Colonic mucosa (tissue), 4 donors: ENCODE results near the gene GAMT. TPM values are rescaled to one million over a fixed set of nuclear protein-coding genes. Genes with fewer than 3 reads are reported as not detected.
A peak's percentile ranks its signal among the peaks of the same experiment; 100 is the strongest.

Experiments used
- DNase-seq: peaks from one replicate; pipeline ENCODE4 v3.0.0-alpha.2; 2020
- H3K27ac ChIP-seq: fragments of 200-600 bp; one replicate; pipeline ENCODE4 v1.8.0; 2021
- H3K27me3 ChIP-seq: fragments of 200-600 bp; one replicate; pipeline ENCODE4 v1.8.0; 2021
- H3K36me3 ChIP-seq: fragments of 200-600 bp; one replicate; pipeline ENCODE4 v1.8.0; 2021
- H3K4me1 ChIP-seq: fragments of 200-600 bp; one replicate; pipeline ENCODE4 v1.8.0; 2021; ENCODE audit warnings: mild to moderate bottlenecking
- H3K4me3 ChIP-seq: fragments of 200-600 bp; one replicate; pipeline ENCODE4 v1.8.0; 2021
- H3K9ac ChIP-seq, 2 donors: one replicate each; pipeline ENCODE4 v1.7.0; 2013; ENCODE audit warnings: control low read depth in 2 of 2, low read depth in 2 of 2, low read length in 2 of 2
- H3K9me3 ChIP-seq: fragments of 200-600 bp; one replicate; pipeline ENCODE4 v1.8.0; 2021
- intact Hi-C: fragments of 100-400 bp; cut with DNase I; formaldehyde crosslinking; loops from one replicate; pipeline ENCODE4 v1.14.1; 2022
- total RNA-seq, 2 donors: library from RNA; stranded (reverse); fragmentation: NEBNext Ultra II Directional in 1 of 2; extraction: Animal tissue kit (Norgen Biotek cat#: 25700) in 1 of 2; gene quantifications; one replicate each; pipeline ENCODE4 v1.2.1, GENCODE V29; 2021
- TF ChIP-seq, protein P1 (sequence below): fragments of 200-600 bp; IDR thresholded peaks from one replicate; pipeline ENCODE4 v1.8.0; 2022; ENCODE audit warnings: antibody characterized with exemption, mild to moderate bottlenecking
- donor health status: healthy.
- donor health status: DM: no; HTN: no; CAD: no.
- donor health status: DM: no; HTN: no; CAD: no.

GAMT gene
- total RNA-seq, 2 donors from 2014 or later, result 3.3 to 3.7 TPM

- Histone ChIP-seq H3K4me1 (no peaks in the 10 kb centered on the region), H3K36me3 (no peaks in the 10 kb centered on the region), H3K27me3 (no peaks in the 10 kb centered on the region), H3K4me3 (no peak overlapping the region), H3K9ac (no peak overlapping the region), H3K27ac (no peak overlapping the region), H3K9me3 (no peaks in the 10 kb centered on the region)
- intact Hi-C loops, result loop anchor here (5.0 kb wide), 1 partner anchor 75 kb away; no protein-coding TSS in a partner anchor
- DNase-seq, result no peak
- TF ChIP-seq, protein P1, sequence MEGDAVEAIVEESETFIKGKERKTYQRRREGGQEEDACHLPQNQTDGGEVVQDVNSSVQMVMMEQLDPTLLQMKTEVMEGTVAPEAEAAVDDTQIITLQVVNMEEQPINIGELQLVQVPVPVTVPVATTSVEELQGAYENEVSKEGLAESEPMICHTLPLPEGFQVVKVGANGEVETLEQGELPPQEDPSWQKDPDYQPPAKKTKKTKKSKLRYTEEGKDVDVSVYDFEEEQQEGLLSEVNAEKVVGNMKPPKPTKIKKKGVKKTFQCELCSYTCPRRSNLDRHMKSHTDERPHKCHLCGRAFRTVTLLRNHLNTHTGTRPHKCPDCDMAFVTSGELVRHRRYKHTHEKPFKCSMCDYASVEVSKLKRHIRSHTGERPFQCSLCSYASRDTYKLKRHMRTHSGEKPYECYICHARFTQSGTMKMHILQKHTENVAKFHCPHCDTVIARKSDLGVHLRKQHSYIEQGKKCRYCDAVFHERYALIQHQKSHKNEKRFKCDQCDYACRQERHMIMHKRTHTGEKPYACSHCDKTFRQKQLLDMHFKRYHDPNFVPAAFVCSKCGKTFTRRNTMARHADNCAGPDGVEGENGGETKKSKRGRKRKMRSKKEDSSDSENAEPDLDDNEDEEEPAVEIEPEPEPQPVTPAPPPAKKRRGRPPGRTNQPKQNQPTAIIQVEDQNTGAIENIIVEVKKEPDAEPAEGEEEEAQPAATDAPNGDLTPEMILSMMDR, result no peak
Observed at GRCh38 chr19:1357531-1358109, 43.7 kb downstream of the GAMT start.

- intact Hi-C loops, result loop anchor here (5.0 kb wide), 1 partner anchor 74 kb away; no protein-coding TSS in a partner anchor
- Histone ChIP-seq H3K27ac (peak overlapping the region; percentile 13), H3K4me1 (no peaks in the 10 kb centered on the region), H3K9me3 (no peaks in the 10 kb centered on the region), H3K9ac (peak overlapping the region in 1 of 2 donors; percentile 84), H3K36me3 (no peaks in the 10 kb centered on the region), H3K4me3 (no peak overlapping the region), H3K27me3 (no peaks in the 10 kb centered on the region)
- TF ChIP-seq, protein P1, result no peak
- DNase-seq, result peak; percentile 61
Observed at GRCh38 chr19:1356508-1356865, 44.9 kb downstream of the GAMT start.

DNA sequence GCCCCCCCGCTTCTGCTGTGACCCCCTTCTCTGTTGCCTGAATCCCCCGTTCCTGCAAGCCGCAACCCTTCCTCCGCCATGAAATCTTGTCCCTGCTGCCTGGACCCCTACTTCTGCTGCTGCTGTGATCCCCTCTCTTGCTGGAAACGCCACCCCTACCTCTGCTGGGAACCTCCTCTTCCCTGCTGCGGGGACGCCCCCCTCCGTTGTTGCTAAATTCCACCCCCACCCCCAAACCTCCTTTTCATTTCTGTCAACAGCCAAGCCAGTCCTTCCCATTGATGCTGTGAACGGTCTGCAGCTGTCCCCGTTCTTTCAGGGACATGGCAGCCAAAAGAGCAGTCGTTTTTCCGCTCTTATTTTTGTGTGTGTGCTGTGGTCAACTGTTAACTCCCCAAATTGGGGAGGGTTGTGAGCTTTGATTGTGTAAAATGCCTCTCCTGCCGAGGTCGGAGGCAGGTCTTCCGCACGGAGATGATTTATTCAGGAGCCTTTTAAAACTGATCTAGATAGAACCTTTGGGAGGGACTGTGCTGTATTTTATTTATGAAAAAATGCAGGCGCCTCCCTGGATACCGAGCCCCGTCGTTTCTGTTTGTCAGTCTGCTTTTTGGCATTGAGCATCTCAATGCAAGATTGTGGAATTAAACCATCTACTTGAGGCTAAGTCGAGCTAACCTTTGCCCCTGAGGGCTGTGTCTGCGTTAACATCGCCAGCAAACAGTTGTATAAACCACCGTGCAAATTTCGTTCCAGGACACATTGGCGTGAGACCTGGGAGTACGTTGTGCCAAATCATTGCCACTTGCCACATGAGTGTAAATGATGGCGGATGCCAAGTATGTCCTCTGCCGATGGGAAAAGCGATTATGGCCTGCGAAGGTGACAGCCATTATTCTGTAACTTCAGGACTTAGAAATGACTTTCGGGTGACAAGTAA, 45.5 kb downstream of the GAMT start:
- Histone ChIP-seq H3K4me3 (peak overlapping the region; percentile 86), H3K27me3 (no peaks in the 10 kb centered on the region), H3K9ac (peak overlapping the region; percentile 81 to 84), H3K27ac (peak overlapping the region; percentile 13), H3K4me1 (no peaks in the 10 kb centered on the region), H3K36me3 (no peaks in the 10 kb centered on the region), H3K9me3 (no peaks in the 10 kb centered on the region)
- peak; percentile 64 for DNase-seq
- TF ChIP-seq, protein P1, result no peak
- intact Hi-C loops, result loop anchor here (5.0 kb wide), 1 partner anchor 74 kb away; no protein-coding TSS in a partner anchor

DNA sequence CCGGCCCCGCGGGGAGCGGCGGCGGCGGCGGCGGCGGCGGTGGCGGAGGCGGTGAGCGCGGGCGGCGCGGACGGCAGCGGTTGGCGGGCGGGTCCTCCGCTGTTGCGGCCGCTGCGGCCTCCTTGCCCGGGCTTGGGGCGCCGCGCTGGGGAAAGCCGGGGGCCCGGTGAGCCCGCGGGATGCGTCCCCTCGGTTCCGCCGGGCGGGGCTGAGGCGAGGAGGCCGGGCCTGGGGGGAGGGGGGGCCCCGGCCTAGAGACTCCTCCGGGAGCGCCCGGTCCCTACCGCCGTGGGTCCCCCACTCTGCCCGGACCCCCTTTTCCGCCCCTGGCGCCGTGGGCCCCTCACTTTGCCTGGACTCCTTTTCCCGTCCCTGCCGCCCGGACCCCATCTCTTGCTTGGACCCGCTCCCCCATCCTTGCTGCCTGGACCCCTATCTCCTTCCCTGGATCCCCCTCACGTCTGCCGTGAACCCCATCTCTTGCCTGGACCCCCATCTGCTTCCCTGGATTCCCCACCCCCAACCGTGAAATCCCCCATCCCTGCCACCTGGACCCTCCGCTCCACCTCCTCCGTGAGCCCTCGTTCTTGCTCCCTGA, 46.3 kb downstream of the GAMT start:
- DNase-seq, result no peak
- intact Hi-C loops, result loop anchor here (5.0 kb wide), 1 partner anchor 73 kb away; no protein-coding TSS in a partner anchor
- H3K27me3 ChIP-seq, result no peaks in the 10 kb centered on the region
- TF ChIP-seq, protein P1, result no peak
- H3K9ac ChIP-seq, result peak overlapping the region; percentile 81 to 84
- no peaks in the 10 kb centered on the region for H3K9me3 ChIP-seq
- peak overlapping the region; percentile 86 for H3K4me3 ChIP-seq
- no peaks in the 10 kb centered on the region for H3K4me1 ChIP-seq
- H3K27ac ChIP-seq, result peak overlapping the region; percentile 77
- no peaks in the 10 kb centered on the region for H3K36me3 ChIP-seq

- no peak for DNase-seq
- Histone ChIP-seq H3K27ac (no peak overlapping the region), H3K4me3 (no peak overlapping the region), H3K9ac (no peak overlapping the region), H3K36me3 (no peaks in the 10 kb centered on the region), H3K4me1 (no peaks in the 10 kb centered on the region), H3K9me3 (no peaks in the 10 kb centered on the region), H3K27me3 (no peaks in the 10 kb centered on the region)
- TF ChIP-seq, protein P1, result no peak
- intact Hi-C loops, result no loop called here
Observed at GRCh38 chr19:1353144-1353543, 48.2 kb downstream of the GAMT start.
